HCT116 (cell line): ENCODE results near the gene TMEM14A. TPM values are rescaled to one million over a fixed set of nuclear protein-coding genes. Genes with fewer than 3 reads are reported as not detected.

Source experiments
- ATAC-seq: fragments of 200-7000 bp; cut with Tn5 transposase; 2 replicates; pipeline ENCODE4 v1.9.1; 2020; ENCODE audit warnings: mild to moderate bottlenecking, moderate library complexity
- BruUV-seq: library from RNA; stranded (reverse); fragments of 400-500 nt; replicated peaks from 2 replicates; lab custom pipeline; 2021; lab: Mats Ljungman, UMichigan
- CTCF ChIA-PET: fragments of 300-600 bp; sonication (Branson Sonifier 250); formaldehyde crosslinking; loops from one replicate; lab custom pipeline; 2021; ENCODE audit warnings: antibody characterized with exemption; lab: Charles Lee
- POLR2A ChIA-PET: fragments of 300-600, 350-600 bp; sonication (Branson Sonifier 250); formaldehyde crosslinking; loops from one replicate; lab custom pipeline; 2021; ENCODE audit warnings: antibody characterized with exemption; lab: Charles Lee
- RAD21 ChIA-PET, 2 experiments: fragments of 300-600 bp; sonication (Branson Sonifier 250); formaldehyde crosslinking; loops; one replicate each; lab custom pipeline; 2023; ENCODE audit warnings: low total read pairs in 2 of 2; ENCODE audit not compliant: uncharacterized antibody in 2 of 2, unreplicated experiment in 2 of 2, low non-redundant PET in 1 of 2; lab: Charles Lee
- DNase-seq: peaks from one replicate; pipeline ENCODE4 v3.0.0-alpha.2; 2010; ENCODE audit warnings: low read depth, low spot score
- H2AFZ ChIP-seq: fragments of 200-600 bp; shearing (Covaris generic), sonication (generic); 2 replicates; pipeline ENCODE4 v1.6.1; 2017; ENCODE audit warnings: low read depth, mixed run types, mixed read lengths, antibody characterized with exemption, low read length; ENCODE audit not compliant: poor library complexity, severe bottlenecking
- H3K27ac ChIP-seq: 2 replicates; pipeline ENCODE4 v1.5.1; 2012; ENCODE audit warnings: low read depth, low read length
- H3K27me3 ChIP-seq: fragments of 200-600 bp; sonication (generic); 2 replicates; pipeline ENCODE4 v1.6.1; 2016; ENCODE audit warnings: mixed run types, low read length, mixed read lengths; ENCODE audit not compliant: insufficient read depth
- H3K36me3 ChIP-seq, 2 experiments: fragments of 200-500 bp in 1 of 2; fragments of 200-600 bp in 1 of 2; sonication (Bioruptor generic) in 1 of 2; sonication (generic) in 1 of 2; 2 replicates each; pipeline versions ENCODE4 v1.5.1 to v1.6.1; 2014 to 2016; ENCODE audit warnings: low read length in 2 of 2, inconsistent platforms in 1 of 2, mixed read lengths in 1 of 2, mixed run types in 1 of 2; ENCODE audit not compliant: insufficient read depth in 2 of 2, control insufficient read depth in 1 of 2
- H3K4me1 ChIP-seq, 2 experiments: fragments of 200-600 bp in 1 of 2; sonication (generic) in 1 of 2; 2 replicates each; pipeline versions ENCODE4 v1.5.1 to v1.6.1; 2012 to 2017; ENCODE audit warnings: low read length in 2 of 2, inconsistent platforms in 1 of 2, mild to moderate bottlenecking in 1 of 2, mixed read lengths in 1 of 2, mixed run types in 1 of 2, moderate library complexity in 1 of 2; ENCODE audit not compliant: insufficient read depth in 2 of 2, control insufficient read depth in 1 of 2
- H3K4me2 ChIP-seq: fragments of 200-600 bp; sonication (generic); 2 replicates; pipeline ENCODE4 v1.6.1; 2017; ENCODE audit warnings: mixed run types, low read length, mixed read lengths
- H3K4me3 ChIP-seq, 2 experiments: fragments of 200-600 bp in 1 of 2; sonication (generic) in 1 of 2; replicated peaks in 1 of 2; 2 replicates each; pipeline ENCODE4 v1.5.1; 2011 to 2016; ENCODE audit warnings: low read length in 2 of 2, control low read depth in 1 of 2, low read depth in 1 of 2, mild to moderate bottlenecking in 1 of 2, mixed read lengths in 1 of 2, mixed run types in 1 of 2
- H3K79me2 ChIP-seq: fragments of 200-600 bp; sonication (generic); 2 replicates; pipeline ENCODE4 v1.6.1; 2017; ENCODE audit warnings: mild to moderate bottlenecking, mixed run types, low read length, moderate library complexity, mixed read lengths; ENCODE audit not compliant: insufficient read depth
- H3K9ac ChIP-seq: fragments of 200-600 bp; sonication (generic); 2 replicates; pipeline ENCODE4 v1.6.1; 2016; ENCODE audit warnings: low read length, mixed read lengths
- H3K9me2 ChIP-seq: fragments of 200-600 bp; sonication (generic), shearing (Covaris generic); 2 replicates; pipeline ENCODE4 v1.6.1; 2017; ENCODE audit warnings: mixed run types, mild to moderate bottlenecking, moderate library complexity; ENCODE audit not compliant: insufficient read depth
- H3K9me3 ChIP-seq, 2 experiments: fragments of 200-500 bp in 1 of 2; fragments of 200-600 bp in 1 of 2; sonication (Bioruptor generic) in 1 of 2; sonication (generic) in 1 of 2; 2 replicates each; pipeline ENCODE4 v1.6.1; 2014 to 2017; ENCODE audit warnings: low read length in 2 of 2, mixed read lengths in 2 of 2, inconsistent platforms in 1 of 2, low read depth in 1 of 2, mild to moderate bottlenecking in 1 of 2, mixed run types in 1 of 2, moderate library complexity in 1 of 2; ENCODE audit not compliant: control insufficient read depth in 1 of 2, insufficient read depth in 1 of 2
- H4K20me1 ChIP-seq: fragments of 200-600 bp; sonication (generic), shearing (Covaris generic); 2 replicates; pipeline ENCODE4 v1.6.1; 2017; ENCODE audit warnings: mixed run types, mild to moderate bottlenecking, moderate library complexity; ENCODE audit not compliant: insufficient read depth
- CBX3 ChIP-seq: IDR thresholded peaks from 2 replicates; pipeline ENCODE4 v1.6.1; 2012; ENCODE audit warnings: low read depth
- JUND ChIP-seq: IDR thresholded peaks from 2 replicates; pipeline ENCODE4 v1.6.1; 2012
- POLR2A ChIP-seq: IDR thresholded peaks from 2 replicates; pipeline ENCODE4 v1.7.0; 2011; ENCODE audit warnings: borderline replicate concordance; ENCODE audit not compliant: insufficient read depth, insufficient read length; ENCODE audit errors: extremely low read depth
- SP1 ChIP-seq: IDR thresholded peaks from 2 replicates; pipeline ENCODE4 v1.6.1; 2012; ENCODE audit warnings: low read depth
- SRF ChIP-seq: IDR thresholded peaks from 2 replicates; pipeline ENCODE4 v1.6.1; 2012; ENCODE audit warnings: low read depth
- ZBTB33 ChIP-seq: IDR thresholded peaks from 2 replicates; pipeline ENCODE4 v1.6.1; 2011; ENCODE audit warnings: mild to moderate bottlenecking, low read length, moderate library complexity; ENCODE audit not compliant: insufficient replicate concordance; ENCODE audit errors: extremely low read depth
- intact Hi-C: fragments of 100-400 bp; cut with micrococcal nuclease; formaldehyde crosslinking; loops from 2 replicates; pipeline ENCODE4 v1.10.0; 2022
- total RNA-seq: library from RNA; stranded (reverse); gene quantifications from one replicate; pipeline ENCODE4 v1.2.1, GENCODE V29; 2021; ENCODE audit not compliant: unreplicated experiment

TMEM14A gene
- total RNA-seq, 1 experiment from 2014 or later, result 51.5 TPM

GRCh38 chr6:52681416-52681815 is 10.5 kb downstream of the TMEM14A start:
- intact Hi-C loops, result no loop called here
- no peak for DNase-seq
- Histone ChIP-seq H3K9me2 (no peaks in the 10 kb centered on the region), H3K4me3 (no peak overlapping the region), H3K9ac (no peak overlapping the region), H3K79me2 (no peaks in the 10 kb centered on the region), H3K9me3 (no peaks in the 10 kb centered on the region), H3K27me3 (no peaks in the 10 kb centered on the region), H4K20me1 (no peaks in the 10 kb centered on the region), H3K36me3 (peaks cover 0 to 12% of the 10 kb centered on the region in 2 experiments; a peak in 1 of 4 replicates), H3K4me1 (no peaks in the 10 kb centered on the region), H2AFZ (no peak overlapping the region), H3K27ac (no peak overlapping the region), H3K4me2 (no peak overlapping the region)
- BruUV-seq, result no TSS peak
- ChIA-PET CTCF (no interaction called here), POLR2A (no interaction called here), RAD21 (no interaction called here)
- no peak for ATAC-seq
- TF ChIP-seq CBX3 (no peak), SP1 (no peak), JUND (no peak), ZBTB33 (no peak), POLR2A (no peak)

GRCh38 chr6:52686878-52687699 is 16.2 kb downstream of the TMEM14A start:
- H3K79me2 ChIP-seq, result no peaks in the 10 kb centered on the region
- CTCF ChIA-PET, result no interaction called here

More at GRCh38 chr6:52686878-52687699, 16.2 kb downstream of the TMEM14A start:
- H3K9me2 ChIP-seq, result no peaks in the 10 kb centered on the region
- H3K4me3 ChIP-seq, result no peak overlapping the region
- no peak overlapping the region for H2AFZ ChIP-seq
- H3K4me1 ChIP-seq, result no peaks in the 10 kb centered on the region
- H4K20me1 ChIP-seq, result no peaks in the 10 kb centered on the region
- no peaks in the 10 kb centered on the region for H3K27me3 ChIP-seq
- ATAC-seq (no peak), DNase-seq (no peak)
- H3K4me2 ChIP-seq, result no peak overlapping the region
- POLR2A ChIA-PET, result no interaction called here
- no peak overlapping the region for H3K27ac ChIP-seq
- RAD21 ChIA-PET, result no interaction called here
- TF ChIP-seq SRF (no peak), SP1 (no peak)
- BruUV-seq, result no TSS peak
- peaks cover 0 to 4% of the 10 kb centered on the region in 2 experiments; a peak in 1 of 4 replicates for H3K36me3 ChIP-seq
- H3K9ac ChIP-seq, result no peak overlapping the region
- intact Hi-C loops, result no loop called here
- H3K9me3 ChIP-seq, result no peaks in the 10 kb centered on the region
